Panc1 (cell line): ENCODE measurements around the gene ERCC3. TPM values are rescaled to one million over a fixed set of nuclear protein-coding genes. Genes with fewer than 3 reads are reported as not detected.

ENCODE experiments used
- ATAC-seq: fragments of 200-7000 bp; cut with Tn5 transposase; 2 replicates; pipeline ENCODE4 v1.9.1; 2020; ENCODE audit warnings: mild to moderate bottlenecking, moderate library complexity
- BruUV-seq: library from RNA; stranded (reverse); fragments of 400-500 nt; replicated peaks from 2 replicates; lab custom pipeline; 2021; lab: Mats Ljungman, UMichigan
- CTCF ChIA-PET: fragments of 300-600 bp; sonication (Branson Sonifier 250); formaldehyde crosslinking; loops from one replicate; lab custom pipeline; 2022; ENCODE audit warnings: antibody characterized with exemption; lab: Charles Lee
- POLR2A ChIA-PET: fragments of 300-600 bp; sonication (Branson Sonifier 250); formaldehyde crosslinking; loops from one replicate; lab custom pipeline; 2022; ENCODE audit warnings: antibody characterized with exemption; lab: Charles Lee
- DNase-seq: peaks from one replicate; pipeline ENCODE4 v3.0.0-alpha.2; 2010; ENCODE audit warnings: low read depth, low spot score
- H3K27ac ChIP-seq: 2 replicates; pipeline ENCODE4 v1.5.1; 2011; ENCODE audit warnings: mild to moderate bottlenecking, low read length, inconsistent platforms
- H3K27me3 ChIP-seq: fragments of 200-500 bp; sonication (Bioruptor generic); 2 replicates; pipeline ENCODE4 v1.6.0; 2014; ENCODE audit warnings: low read length, inconsistent platforms; ENCODE audit not compliant: control insufficient read depth, insufficient read depth
- H3K36me3 ChIP-seq: fragments of 200-500 bp; sonication (Bioruptor generic); 2 replicates; pipeline ENCODE4 v1.5.1; 2014; ENCODE audit warnings: inconsistent platforms, mild to moderate bottlenecking, low read length, moderate library complexity; ENCODE audit not compliant: control insufficient read depth, insufficient read depth
- H3K4me1 ChIP-seq: 2 replicates; pipeline ENCODE4 v1.5.1; 2011; ENCODE audit warnings: inconsistent platforms, mild to moderate bottlenecking, low read length, moderate library complexity; ENCODE audit not compliant: control insufficient read depth, insufficient read depth
- H3K4me3 ChIP-seq, 2 experiments: 2 replicates each; pipeline ENCODE4 v1.5.1; 2011 to 2012; ENCODE audit warnings: low read depth in 2 of 2, low read length in 2 of 2, mild to moderate bottlenecking in 2 of 2, inconsistent platforms in 1 of 2, moderate library complexity in 1 of 2
- H3K9me3 ChIP-seq: fragments of 200-500 bp; sonication (Bioruptor generic); 2 replicates; pipeline ENCODE4 v1.5.1; 2014; ENCODE audit warnings: low read depth, mild to moderate bottlenecking, inconsistent platforms, low read length, moderate library complexity; ENCODE audit not compliant: control insufficient read depth, insufficient read depth
- POLR2AphosphoS5 ChIP-seq: IDR thresholded peaks from 2 replicates; pipeline ENCODE4 v1.6.1; 2012; ENCODE audit warnings: mild to moderate bottlenecking, low read depth, low read length, moderate library complexity
- SIN3A ChIP-seq: IDR thresholded peaks from 2 replicates; pipeline ENCODE4 v1.6.1; 2012; ENCODE audit warnings: low read depth, mild to moderate bottlenecking, low read length, moderate library complexity, borderline replicate concordance; ENCODE audit not compliant: insufficient read depth
- TCF7L2 ChIP-seq: IDR thresholded peaks from 2 replicates; pipeline ENCODE4 v1.6.1; 2011; ENCODE audit warnings: mild to moderate bottlenecking, low read depth, low read length, inconsistent platforms
- in situ Hi-C: cut with HindIII; loops from 2 replicates; pipeline ENCODE4 v1.10.0; 2016; ENCODE audit warnings: low sequenced_read_pairs, low pct_unique_long_range_greater_than_20kb
- intact Hi-C: fragments of 100-400 bp; cut with micrococcal nuclease; formaldehyde crosslinking; loops from one replicate; pipeline ENCODE4 v1.10.0; 2022; ENCODE audit not compliant: unreplicated experiment
- total RNA-seq: library from RNA; stranded (reverse); gene quantifications from one replicate; pipeline ENCODE4 v1.2.1, GENCODE V29; 2021; ENCODE audit not compliant: unreplicated experiment
- TF ChIP-seq, protein P1 (sequence below), 2 experiments: IDR thresholded peaks; 2 replicates each; pipeline ENCODE4 v1.6.1; 2011 to 2012; ENCODE audit warnings: low read depth in 2 of 2, control low read depth in 1 of 2, low read length in 1 of 2, mild to moderate bottlenecking in 1 of 2, moderate library complexity in 1 of 2; ENCODE audit not compliant: insufficient read depth in 1 of 2
- TF ChIP-seq, protein P2 (sequence below): fragments of 450-650 bp; IDR thresholded peaks from 2 replicates; pipeline ENCODE4 v1.5.1; 2017; ENCODE audit warnings: mild to moderate bottlenecking

Gene ERCC3
- total RNA-seq, 1 experiment from 2014 or later, result 38.0 TPM

DNA sequence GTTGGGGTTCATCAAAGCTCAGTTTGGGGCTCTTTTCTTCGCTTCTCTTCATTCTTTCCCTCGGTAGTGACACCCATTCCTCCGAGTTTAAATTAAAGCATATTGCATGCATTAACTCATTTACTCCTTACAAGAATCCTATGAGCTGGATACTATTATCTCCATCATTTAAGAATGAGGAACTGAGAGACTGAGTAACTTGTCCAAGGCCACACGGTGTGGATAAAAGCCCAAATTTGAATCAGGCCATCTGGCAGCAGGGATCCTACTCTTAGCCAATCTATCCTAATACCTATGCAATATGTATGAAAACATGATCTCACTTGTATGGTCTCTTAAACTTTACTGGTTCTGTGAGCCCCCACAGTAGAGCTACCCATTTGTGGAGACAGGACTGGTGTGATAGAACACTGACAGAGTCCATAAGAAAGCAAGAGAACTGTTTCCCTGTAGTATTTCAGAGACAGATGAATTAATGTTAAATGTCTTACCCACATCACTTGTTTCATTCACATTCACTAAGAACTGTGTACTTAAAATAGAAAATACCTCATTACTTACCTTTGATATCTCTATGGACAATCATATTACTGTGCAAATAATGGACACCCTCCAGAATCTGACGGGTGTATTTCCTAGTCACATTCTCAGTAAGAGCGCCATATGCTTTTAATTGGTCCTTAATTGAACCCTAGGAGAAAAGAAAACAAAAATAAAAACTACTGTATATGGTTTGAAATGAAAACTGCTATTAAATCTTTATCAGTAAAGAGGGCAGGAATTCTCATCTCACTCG is 20.4 kb upstream of the ERCC3 start:
- in situ Hi-C loops, result no loop called here
- Histone ChIP-seq H3K4me3 (no peak overlapping the region), H3K27ac (no peak overlapping the region), H3K27me3 (no peaks in the 10 kb centered on the region), H3K4me1 (no peaks in the 10 kb centered on the region), H3K9me3 (no peaks in the 10 kb centered on the region), H3K36me3 (peaks cover 24% of the 10 kb centered on the region; the same call in 1 of the 2 replicates)
- POLR2A ChIA-PET, result no interaction called here
- TF ChIP-seq, protein P1, sequence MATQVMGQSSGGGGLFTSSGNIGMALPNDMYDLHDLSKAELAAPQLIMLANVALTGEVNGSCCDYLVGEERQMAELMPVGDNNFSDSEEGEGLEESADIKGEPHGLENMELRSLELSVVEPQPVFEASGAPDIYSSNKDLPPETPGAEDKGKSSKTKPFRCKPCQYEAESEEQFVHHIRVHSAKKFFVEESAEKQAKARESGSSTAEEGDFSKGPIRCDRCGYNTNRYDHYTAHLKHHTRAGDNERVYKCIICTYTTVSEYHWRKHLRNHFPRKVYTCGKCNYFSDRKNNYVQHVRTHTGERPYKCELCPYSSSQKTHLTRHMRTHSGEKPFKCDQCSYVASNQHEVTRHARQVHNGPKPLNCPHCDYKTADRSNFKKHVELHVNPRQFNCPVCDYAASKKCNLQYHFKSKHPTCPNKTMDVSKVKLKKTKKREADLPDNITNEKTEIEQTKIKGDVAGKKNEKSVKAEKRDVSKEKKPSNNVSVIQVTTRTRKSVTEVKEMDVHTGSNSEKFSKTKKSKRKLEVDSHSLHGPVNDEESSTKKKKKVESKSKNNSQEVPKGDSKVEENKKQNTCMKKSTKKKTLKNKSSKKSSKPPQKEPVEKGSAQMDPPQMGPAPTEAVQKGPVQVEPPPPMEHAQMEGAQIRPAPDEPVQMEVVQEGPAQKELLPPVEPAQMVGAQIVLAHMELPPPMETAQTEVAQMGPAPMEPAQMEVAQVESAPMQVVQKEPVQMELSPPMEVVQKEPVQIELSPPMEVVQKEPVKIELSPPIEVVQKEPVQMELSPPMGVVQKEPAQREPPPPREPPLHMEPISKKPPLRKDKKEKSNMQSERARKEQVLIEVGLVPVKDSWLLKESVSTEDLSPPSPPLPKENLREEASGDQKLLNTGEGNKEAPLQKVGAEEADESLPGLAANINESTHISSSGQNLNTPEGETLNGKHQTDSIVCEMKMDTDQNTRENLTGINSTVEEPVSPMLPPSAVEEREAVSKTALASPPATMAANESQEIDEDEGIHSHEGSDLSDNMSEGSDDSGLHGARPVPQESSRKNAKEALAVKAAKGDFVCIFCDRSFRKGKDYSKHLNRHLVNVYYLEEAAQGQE (IDR thresholded peaks at IDR 0.05; ENCODE audit: insufficient read depth in 1 of 2, low read depth in 2 of 2, low read length in 1 of 2), result no peak
- TF ChIP-seq TCF7L2 (no peak), SIN3A (no peak), POLR2AphosphoS5 (no peak)
- TF ChIP-seq, protein P2, sequence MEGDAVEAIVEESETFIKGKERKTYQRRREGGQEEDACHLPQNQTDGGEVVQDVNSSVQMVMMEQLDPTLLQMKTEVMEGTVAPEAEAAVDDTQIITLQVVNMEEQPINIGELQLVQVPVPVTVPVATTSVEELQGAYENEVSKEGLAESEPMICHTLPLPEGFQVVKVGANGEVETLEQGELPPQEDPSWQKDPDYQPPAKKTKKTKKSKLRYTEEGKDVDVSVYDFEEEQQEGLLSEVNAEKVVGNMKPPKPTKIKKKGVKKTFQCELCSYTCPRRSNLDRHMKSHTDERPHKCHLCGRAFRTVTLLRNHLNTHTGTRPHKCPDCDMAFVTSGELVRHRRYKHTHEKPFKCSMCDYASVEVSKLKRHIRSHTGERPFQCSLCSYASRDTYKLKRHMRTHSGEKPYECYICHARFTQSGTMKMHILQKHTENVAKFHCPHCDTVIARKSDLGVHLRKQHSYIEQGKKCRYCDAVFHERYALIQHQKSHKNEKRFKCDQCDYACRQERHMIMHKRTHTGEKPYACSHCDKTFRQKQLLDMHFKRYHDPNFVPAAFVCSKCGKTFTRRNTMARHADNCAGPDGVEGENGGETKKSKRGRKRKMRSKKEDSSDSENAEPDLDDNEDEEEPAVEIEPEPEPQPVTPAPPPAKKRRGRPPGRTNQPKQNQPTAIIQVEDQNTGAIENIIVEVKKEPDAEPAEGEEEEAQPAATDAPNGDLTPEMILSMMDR, result no peak
- intact Hi-C loops, result no loop called here
- ATAC-seq (no peak), DNase-seq (no peak)
- BruUV-seq, result no TSS peak
- CTCF ChIA-PET, result no interaction called here

DNA sequence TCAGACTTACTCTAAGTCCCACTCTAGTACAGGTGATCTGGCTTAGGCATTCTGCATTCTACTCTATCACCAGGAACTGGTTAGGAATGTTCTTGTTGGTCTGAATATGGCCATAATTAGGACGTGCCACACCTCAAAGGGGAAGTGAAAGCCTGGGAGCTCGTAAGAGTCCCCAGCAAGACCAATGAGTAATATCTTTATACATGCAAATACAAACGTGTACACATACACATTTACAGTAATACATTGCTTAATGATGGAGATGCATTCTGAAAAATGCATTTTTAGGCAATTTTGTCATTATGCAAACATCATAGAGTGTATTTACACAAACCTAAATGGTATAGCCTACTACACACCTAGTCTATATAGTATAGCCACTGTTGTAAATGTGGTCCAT is 19.5 kb upstream of the ERCC3 start:
- POLR2A ChIA-PET, result no interaction called here
- BruUV-seq, result no TSS peak
- Histone ChIP-seq H3K27ac (no peak overlapping the region), H3K4me3 (no peak overlapping the region), H3K36me3 (peaks cover 27% of the 10 kb centered on the region), H3K27me3 (no peaks in the 10 kb centered on the region), H3K4me1 (no peaks in the 10 kb centered on the region), H3K9me3 (no peaks in the 10 kb centered on the region)
- no peak for ATAC-seq
- TF ChIP-seq TCF7L2 (no peak), SIN3A (no peak), POLR2AphosphoS5 (no peak)
- TF ChIP-seq, protein P2, result no peak
- TF ChIP-seq, protein P1 (IDR thresholded peaks at IDR 0.05; ENCODE audit: insufficient read depth in 1 of 2, low read depth in 2 of 2, low read length in 1 of 2), result no peak
- in situ Hi-C loops, result no loop called here
- intact Hi-C loops, result no loop called here
- CTCF ChIA-PET, result interaction anchor here (0.6 kb wide), 2 partner anchors 92 to 198 kb away, joined by 3 read pairs; no protein-coding TSS in a partner anchor
- DNase-seq, result no peak
